HS-27A (cell line): ENCODE measurements around the gene KMT2A.
"Not testable (repeated sequence)": the region's sequence is repeated elsewhere in the genome, so short reads cannot be mapped to it uniquely, and the experiment has no call there.

Source experiments
- DNase-seq: peaks from one replicate; pipeline ENCODE4 v3.0.0-alpha.2; 2012; ENCODE audit warnings: low read depth, missing footprints

The KMT2A gene

DNA sequence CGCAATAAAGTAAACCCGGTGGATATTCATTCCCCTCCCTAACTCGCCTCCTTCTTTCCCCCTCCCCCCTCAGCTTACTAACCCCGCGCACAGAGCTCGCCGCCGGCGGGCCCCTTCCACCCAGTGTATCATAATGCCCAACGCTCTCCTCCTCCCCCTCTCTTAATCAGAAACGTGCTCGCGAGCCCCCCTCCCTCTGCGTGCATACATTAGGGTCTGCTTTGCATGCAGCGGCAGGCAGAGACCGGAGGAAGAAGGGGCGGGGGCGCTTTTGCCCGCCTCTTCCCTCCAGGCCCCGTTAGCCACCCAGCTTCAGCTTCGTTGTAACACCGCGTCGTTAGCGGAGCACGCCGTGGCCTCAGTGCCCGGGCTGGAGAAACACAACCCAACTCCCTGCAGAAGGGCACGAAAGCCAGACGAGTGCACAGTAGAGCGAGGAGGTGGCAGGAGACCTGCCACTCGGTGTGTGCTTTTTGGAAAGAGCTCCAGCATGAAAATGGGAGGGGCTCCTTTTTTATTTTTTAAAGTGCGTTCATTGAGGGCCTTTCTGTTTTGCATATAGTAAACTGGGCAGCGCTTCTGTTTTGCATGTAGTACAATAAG lies 901 bp upstream of the KMT2A start:
- no peak for DNase-seq

DNA sequence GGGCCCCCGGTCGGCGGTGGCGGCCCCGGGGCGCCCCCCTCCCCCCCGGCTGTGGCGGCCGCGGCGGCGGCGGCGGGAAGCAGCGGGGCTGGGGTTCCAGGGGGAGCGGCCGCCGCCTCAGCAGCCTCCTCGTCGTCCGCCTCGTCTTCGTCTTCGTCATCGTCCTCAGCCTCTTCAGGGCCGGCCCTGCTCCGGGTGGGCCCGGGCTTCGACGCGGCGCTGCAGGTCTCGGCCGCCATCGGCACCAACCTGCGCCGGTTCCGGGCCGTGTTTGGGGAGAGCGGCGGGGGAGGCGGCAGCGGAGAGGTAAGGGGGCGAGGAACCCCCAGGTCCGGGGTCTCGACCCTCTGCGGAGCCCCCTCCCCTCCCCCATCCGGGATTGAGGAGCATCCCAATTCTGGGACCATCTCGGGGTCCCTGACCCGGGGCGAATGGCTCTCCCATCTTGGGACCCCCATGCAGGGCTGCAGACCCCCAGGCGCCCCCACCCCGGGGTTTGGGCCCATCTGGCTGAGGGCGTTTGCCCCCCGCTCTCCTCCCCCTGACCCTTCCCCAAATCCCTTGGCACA lies 431 bp downstream of the KMT2A start:
- no peak for DNase-seq

DNA sequence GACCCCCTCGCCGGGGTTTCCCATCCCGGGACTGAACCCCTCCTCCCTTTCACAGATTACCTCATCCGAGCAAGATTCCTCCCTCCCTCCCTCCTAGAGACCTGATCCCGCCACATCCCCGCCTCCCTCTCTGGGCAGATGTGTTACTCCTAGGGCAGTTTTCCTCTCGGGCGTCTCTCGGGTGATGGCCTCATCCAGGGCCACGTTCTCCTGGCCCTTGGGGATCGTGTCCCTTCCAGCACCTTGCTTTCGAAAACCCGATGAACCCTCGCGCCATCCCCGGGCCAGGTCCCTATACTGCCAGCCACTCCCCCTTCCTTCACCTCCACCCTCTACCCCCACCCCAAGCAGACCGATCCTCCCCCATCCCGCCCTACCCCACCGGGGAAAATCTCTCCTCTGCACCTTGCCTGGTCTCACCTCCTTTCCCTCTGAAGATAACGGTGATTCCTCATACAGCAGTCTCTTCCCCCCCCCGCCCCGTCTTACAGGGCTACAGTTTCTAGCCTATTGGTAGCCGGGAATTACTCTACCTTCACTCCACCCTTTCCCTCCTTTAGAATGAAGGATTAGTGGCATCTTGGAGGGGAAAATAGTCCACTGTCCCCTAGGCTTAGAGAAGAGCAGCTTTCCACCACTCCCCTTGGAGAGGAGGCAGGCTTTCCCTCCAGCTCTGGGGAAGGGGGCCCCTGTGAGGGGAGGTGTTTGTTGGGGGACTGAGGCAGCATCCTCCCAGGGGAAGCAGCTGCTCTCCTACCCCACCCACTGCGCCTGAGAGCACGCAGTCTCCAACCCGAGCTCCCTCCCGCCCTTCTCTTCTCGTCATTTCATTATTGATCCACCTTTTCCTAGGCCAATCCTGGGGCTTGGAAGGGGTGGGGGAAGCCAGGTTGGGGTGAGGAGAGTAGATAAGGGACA lies 1.2 kb downstream of the KMT2A start:
- DNase-seq = no peak

DNA sequence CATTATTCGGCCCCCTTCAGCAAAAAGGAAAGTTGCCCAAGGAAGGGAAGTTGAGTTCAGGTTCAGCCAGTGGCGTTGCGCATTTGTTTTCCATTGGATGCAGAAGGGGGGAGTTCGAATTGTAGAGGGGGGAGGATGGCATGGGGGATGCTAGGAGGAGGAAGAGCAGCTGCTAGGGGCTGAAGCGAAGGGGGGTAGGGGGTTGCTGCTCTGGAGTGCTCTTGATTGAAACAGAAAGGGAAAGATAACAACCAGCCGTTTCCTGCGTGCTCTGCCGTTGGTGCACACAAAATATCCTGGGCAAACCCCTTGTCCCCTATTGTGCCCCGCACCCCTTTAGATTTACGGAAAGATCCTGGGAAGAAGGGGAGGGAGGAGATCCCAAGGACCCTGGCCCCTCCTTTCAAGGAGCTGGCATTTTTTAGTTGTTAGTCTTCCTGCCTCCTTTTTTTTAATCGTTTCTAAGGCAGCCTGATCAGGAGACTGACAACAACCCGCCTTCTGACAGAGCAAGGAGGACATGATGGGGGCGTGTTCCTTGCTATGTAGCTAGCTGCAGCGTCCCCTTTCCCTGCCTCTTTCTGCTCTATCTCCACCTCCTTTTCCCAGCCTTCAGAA lies 2.1 kb downstream of the KMT2A start:
- DNase-seq = no peak

DNA sequence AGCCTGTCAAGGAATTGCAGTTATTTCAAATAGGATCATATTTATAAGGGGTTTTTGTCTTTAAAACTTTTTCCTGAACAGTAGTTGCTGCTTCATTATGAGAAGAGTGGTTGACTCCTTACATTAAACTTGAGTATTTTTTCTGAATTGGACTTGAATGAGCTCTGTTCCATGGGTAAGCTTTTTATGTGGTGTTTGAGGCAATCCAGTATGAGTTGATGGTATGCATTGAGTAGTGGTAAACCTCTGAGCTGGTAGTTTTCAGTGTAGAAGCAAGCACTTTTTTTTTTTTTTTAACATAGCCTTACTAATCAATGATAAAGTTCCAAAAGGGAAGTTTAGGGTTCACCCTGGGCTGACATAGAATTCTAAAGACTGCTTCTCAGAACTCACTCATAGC lies 3.4 kb downstream of the KMT2A start:
- DNase-seq = no peak

DNA sequence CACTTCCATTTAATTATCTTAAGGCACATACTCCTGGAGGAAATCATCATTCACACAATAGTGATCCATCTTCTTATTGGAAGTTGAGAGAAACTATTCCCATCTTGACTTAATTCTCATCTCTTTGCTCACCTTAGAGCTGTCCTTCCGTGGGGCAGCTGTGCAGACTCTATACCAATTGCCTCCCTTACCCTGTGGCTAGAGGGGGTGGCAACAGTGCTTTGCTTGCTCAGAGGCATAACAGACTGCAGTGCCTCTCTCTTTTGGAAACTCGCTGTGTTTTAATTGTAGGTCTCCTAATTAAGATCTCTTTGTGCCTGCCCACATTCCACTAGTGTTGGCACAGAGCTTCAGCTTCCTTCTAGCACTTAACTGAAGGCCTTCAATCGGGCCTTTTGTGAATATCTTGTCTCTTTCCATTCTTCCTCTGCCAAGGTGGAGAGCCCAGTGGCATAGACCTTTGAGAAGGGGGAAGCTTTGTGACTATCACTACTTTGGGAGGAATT lies 5.5 kb downstream of the KMT2A start:
- no peak for DNase-seq

DNA sequence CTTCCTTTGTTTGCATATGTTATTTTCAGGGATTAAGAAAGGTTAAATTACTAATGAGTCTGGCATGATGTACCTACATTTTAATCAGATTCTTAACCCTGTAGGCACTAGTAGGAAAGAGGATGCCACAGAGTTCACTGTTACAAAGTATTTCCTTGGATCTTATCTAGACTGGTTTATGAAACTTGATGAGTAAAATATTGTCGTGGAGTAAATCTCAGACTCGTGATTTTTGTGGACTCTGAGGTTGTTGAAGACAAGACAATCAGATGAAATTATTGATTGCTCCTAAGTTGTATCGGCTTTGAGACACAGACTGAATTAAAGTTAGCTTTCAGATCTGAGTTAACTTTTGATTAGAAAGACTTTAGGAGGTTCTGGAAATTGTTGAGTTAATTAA lies 6.0 kb downstream of the KMT2A start:
- no peak for DNase-seq

DNA sequence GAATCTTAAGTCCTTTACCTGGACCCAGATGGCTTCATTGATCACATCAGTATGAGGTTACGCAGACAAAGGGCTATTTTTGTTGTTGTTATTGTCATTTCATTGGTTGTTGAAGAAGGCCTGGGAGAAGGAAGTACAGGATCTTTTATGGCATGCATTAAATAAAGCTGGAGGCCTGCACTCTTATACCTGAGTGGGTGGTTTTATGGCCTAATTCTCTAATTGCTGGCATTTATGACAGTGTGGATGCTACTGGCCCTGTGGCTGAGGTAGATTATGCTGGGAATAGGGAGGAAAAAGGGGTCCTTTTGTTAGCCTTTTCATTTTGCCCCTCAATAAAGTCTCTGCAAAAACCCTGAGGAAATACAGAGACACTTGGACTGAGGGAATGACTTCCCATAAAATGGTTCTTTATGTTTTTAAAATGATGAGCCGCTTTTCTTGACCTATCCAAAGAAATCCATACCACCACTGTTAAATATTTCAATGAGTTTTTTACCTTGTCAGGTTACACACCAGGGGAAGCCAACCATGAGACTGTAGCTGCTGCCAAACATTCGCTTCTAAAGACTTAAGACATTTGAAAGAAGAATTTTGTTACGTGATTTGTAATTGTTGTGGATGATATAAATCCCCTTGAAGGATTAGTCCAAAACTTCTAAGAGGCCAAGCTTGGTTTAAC lies 6.8 kb downstream of the KMT2A start:
- no peak for DNase-seq

DNA sequence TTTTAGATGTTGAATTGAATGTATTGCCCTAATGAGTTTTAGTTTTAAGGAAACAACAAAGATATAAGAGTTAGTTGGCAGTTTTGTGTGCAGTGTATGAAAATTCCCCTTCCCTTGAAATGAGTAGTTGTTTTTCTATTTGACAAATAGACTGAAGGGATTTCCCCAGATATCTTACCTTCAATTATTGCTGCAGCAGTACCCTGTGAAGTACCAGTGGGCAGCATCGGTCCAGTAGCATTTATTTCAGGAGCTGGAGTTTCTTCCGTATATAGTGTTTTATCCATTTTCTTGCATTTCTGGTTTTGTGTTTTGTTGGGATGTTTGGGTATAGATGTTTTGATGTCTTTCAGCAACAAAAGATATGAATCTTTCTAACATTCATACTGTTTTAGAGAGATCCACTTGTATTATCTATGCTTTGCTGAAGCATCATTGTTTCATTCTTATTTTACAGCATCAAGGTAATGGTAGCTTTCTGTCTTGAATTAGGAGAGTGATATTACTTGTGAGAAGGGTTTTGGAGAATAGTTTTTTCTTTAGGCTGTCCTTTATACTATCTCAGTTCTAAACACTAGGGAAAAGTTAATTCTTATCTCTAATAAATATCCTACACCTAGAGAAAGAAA lies 7.4 kb downstream of the KMT2A start:
- DNase-seq = no peak

DNA sequence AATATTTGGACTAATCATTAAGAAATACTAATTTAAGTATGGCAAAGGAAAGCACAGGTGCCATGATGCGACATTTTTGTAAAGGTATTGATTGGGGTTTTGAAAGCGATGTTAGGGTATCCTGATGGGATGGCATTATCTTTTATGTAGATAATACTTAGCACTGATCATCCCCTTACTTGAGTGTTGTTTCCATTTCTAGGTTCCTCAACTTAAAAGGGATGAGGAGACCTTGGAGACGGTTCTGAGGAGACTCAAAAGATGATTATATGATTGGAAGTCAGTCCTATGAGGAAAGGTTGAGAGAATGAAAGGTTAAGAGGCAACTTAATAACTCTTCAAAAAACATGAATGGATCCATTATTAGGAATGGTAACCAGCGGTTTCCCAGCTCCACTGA lies 11.1 kb downstream of the KMT2A start:
- DNase-seq = no peak

DNA sequence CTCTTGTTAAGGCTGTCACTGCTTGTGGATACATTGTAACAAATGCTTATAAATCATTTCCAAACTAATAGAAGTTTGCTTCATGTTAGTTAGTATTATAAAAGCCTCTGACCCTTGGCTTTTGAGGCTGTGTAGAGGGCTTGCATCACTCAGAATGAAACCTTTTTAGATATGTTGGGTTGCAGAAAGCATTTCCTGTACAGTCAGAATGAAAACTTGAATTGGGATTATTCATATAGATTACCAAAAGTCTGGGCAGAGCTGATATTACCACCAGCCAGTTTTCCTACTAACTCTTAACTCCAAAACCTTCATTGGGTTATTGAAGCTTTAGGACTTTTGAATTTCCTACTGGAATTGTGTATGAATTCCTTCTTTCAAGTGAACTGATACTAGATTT lies 12.0 kb downstream of the KMT2A start:
- no peak for DNase-seq

DNA sequence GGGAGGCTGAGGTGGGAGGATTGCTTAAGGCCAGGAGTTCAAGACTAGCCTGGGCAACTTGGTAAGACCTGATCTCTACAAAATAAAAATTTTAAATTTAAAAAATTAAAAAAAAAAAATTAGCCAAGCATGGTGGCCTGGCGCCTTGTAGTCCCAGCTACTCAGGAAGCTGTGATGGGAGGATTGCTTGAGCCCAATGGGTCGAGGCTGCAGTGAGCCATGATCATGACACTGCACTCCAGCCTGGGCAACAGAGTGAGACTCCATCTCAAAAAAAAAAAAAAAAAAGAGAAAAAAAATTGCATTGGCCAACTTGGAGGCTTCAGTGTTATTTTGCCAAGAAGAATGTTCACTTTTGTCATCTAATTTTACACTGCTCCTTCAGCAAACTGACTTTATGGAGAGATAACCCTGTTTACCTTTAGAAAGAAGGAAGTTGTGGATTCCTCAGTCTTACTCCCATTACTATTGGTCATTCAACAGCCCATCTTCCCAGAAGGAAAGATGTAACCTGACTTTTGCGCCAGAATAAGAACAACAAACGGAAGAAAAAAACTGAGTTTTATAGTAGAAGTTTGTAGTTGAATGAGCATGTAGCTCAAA lies 13.1 kb downstream of the KMT2A start:
- DNase-seq = no peak

DNA sequence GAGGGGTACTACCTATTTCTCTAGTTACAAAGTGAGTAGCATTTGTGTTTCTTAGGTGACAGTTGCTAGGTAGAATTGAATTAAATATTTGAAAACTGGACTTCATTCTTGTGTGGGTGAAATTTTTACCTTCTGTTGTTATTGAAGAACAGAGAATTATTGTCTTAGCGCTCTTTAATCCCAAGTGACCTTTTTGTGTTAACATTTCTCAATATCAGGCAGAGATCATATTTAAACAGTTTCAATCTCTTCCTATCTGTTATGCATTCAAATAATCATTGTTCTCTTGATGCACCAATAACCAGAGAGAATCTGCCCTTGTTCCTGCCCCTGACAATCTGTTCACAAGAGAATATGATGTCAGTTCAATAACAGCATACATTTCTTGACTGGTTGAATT lies 14.2 kb downstream of the KMT2A start:
- no peak for DNase-seq

DNA sequence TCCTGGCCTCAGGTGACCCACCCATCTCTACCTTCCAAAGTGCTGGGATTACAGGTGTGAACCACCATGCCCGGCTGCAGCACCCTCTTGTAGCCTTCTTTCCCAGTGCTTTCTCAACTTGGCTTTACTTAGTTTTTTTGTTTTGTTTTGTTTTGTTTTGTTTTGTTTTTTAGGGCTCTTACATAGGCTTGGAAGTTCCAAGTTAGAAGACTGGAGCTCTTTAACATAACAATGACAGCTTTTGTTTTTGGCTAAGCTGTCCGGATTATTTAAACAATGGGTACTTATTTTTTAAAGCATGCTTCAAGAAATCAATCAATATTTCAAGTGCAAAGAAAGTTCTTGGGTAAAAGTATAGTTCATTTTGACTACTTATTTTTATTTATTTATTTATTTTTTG lies 25.9 kb downstream of the KMT2A start:
- DNase-seq = no peak

DNA sequence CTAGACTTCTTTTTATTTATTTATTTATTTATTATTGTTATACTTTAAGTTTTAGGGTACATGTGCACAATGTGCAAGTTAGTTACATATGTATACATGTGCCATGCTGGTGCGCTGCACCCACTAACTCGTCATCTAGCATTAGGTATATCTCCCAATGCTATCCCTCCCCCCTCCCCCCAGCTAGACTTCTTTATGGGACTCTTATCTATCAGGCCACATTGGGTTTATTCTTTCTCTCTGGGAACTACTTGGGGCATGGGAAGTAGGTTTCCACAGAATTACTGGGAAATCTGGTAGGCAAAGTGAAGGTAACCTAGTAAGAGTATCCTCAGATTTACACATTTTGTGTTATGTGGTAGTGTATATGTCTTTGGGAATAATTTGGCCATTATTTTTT lies 32.7 kb downstream of the KMT2A start:
- DNase-seq = not testable (repeated sequence)

DNA sequence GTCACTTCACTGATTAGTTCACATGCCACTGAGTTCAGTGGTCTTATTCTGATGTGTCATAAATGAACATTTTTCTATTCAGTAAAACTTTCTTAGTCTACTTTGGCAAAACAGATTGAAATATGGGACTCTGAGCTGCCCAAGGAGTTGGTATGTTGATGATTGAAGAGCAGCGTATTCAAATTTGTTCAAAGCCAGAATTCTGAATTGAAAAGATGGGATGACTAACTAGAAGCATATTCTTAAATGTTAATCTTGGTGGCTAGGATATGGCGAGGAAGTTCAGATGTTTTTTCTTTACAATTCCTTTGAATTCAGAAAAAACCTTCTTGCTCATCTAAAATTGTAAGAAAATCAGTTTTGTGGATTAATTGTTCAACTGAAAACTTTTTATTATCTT lies 34.7 kb downstream of the KMT2A start:
- no peak for DNase-seq

DNA sequence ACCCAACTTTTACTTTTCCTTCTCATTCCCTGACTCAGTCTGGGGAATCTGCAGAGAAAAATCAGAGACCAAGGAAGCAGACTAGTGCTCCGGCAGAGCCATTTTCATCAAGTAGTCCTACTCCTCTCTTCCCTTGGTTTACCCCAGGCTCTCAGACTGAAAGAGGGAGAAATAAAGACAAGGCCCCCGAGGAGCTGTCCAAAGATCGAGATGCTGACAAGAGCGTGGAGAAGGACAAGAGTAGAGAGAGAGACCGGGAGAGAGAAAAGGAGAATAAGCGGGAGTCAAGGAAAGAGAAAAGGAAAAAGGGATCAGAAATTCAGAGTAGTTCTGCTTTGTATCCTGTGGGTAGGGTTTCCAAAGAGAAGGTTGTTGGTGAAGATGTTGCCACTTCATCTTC lies 37.2 kb downstream of the KMT2A start:
- no peak for DNase-seq

DNA sequence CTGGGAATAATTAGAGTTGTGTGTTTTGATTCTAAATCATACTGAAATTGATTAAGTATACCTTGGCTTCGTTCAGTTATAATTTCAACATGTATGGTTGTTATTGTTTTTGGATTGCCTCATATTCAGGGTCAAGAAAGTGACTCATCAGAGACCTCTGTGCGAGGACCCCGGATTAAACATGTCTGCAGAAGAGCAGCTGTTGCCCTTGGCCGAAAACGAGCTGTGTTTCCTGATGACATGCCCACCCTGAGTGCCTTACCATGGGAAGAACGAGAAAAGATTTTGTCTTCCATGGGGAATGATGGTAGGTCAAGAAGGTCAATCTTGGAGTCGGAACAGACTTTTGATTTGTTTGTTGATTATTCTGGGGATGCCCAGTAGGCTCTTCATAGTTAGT lies 40.4 kb downstream of the KMT2A start:
- no peak for DNase-seq

DNA sequence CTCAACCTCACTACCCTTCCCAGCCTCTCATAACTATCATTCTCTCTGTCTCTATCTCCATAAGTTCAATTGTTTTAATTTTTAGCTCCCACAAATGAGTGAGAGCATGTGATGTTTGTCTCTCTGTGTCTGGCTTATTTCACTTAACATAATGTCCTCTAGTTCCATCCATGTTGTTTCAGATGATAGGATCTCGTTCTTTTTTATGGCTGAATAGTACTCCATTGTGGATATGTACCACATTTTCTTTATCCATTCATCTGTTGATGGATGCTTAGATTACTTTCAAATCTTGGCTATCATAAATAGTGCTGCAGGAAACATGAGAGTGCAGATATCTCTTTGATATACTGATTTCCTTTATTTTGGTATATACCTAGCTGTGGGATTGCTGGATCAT lies 44.9 kb downstream of the KMT2A start:
- not testable (repeated sequence) for DNase-seq

DNA sequence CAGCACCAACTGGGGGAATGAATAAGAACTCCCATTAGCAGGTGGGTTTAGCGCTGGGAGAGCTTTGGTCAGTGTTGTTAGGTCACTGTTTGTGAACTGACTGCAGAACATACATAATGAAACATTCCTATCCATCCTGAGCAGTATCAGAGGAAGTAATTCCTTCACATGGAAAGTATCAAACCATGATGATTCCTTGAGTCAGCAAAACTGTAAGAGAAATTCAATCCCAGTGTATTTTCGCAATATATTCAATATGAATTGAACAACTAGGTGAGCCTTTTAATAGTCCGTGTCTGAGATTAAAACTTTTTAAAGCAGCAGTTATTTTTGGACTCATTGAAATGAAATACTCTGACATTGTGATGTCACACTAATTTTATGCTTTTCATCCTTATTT lies 48.1 kb downstream of the KMT2A start:
- DNase-seq = no peak

DNA sequence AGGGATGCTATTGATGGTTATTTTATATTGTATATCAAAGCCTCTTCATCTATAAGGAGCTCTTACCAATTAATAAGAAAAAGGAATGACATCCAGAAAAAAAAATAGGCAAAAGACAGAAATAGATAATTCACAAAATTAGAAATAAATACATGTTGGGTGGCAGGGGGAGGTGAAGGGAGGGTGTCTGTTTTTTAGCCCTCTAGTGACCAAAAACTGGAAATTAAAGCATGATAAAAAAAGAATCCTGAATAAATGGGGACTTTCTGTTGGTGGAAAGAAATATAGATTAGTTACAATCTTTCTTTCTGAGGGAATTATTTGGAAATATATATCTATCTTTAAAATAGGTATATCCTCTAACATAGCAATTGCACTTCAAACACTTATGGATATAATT lies 49.0 kb downstream of the KMT2A start:
- no peak for DNase-seq
